HepG2 (cell line): ENCODE measurements around the gene DDC. TPM values are rescaled to one million over a fixed set of nuclear protein-coding genes. Genes with fewer than 3 reads are reported as not detected.

Source experiments
- ATAC-seq: fragments of 200-7000 bp; cut with Tn5 transposase; 3 replicates; pipeline ENCODE4 v1.9.1; 2020; ENCODE audit warnings: mild to moderate bottlenecking, moderate library complexity
- BruUV-seq: library from RNA; stranded (reverse); fragments of 400-500 nt; replicated peaks from 2 replicates; lab custom pipeline; 2021; lab: Mats Ljungman, UMichigan
- CTCF ChIA-PET: fragments of 300-600 bp; formaldehyde crosslinking; extraction: SDS; loops from one replicate; lab custom pipeline; 2021; ENCODE audit warnings: low total read pairs, inconsistent platforms, low intra/inter-chr PET ratio; lab: Yijun Ruan, JAX
- POLR2A ChIA-PET: fragments of 350-600 bp; sonication (Branson Sonifier 250); formaldehyde crosslinking; loops from one replicate; lab custom pipeline; 2020; ENCODE audit warnings: antibody characterized with exemption, inconsistent platforms; lab: Yijun Ruan, JAX
- DNase-seq: peaks from one replicate; pipeline ENCODE4 v3.0.0-alpha.2; 2015; ENCODE audit warnings: low spot score
- FAIRE-seq: peaks from 3 replicates; lab custom pipeline; 2011; peaks lifted over from hg19 to GRCh38; lab: Jason Lieb, UNC
- H2AFZ ChIP-seq: one replicate; pipeline ENCODE4 v1.6.1; 2011; ENCODE audit warnings: low read length, inconsistent platforms
- H3K27ac ChIP-seq: fragments of 300-600 bp; 3 replicates; pipeline ENCODE4 v1.8.0; 2011; ENCODE audit warnings: mixed run types, mild to moderate bottlenecking, mixed read lengths, low read length, inconsistent platforms; ENCODE audit not compliant: insufficient read depth; ENCODE audit errors: extremely low read length
- H3K27me3 ChIP-seq, 2 experiments: fragments of 200-600 bp in 1 of 2; 2 replicates in 1 of 2; 3 replicates in 1 of 2; pipeline versions ENCODE4 v1.6.0 to v1.8.0; 2011; ENCODE audit warnings: low read length in 2 of 2, mild to moderate bottlenecking in 2 of 2, moderate library complexity in 2 of 2, inconsistent platforms in 1 of 2; ENCODE audit not compliant: insufficient read depth in 2 of 2, control insufficient read depth in 1 of 2
- H3K36me3 ChIP-seq, 2 experiments: fragments of 200-600 bp in 1 of 2; replicated peaks in 1 of 2; 2 replicates in 1 of 2; 3 replicates in 1 of 2; pipeline versions ENCODE4 v1.5.1 to v1.8.0; 2011; ENCODE audit warnings: low read length in 2 of 2, inconsistent platforms in 1 of 2; ENCODE audit not compliant: insufficient read depth in 2 of 2, control insufficient read depth in 1 of 2
- H3K4me1 ChIP-seq: 2 replicates; pipeline ENCODE4 v1.5.1; 2012; ENCODE audit warnings: low read length, inconsistent platforms; ENCODE audit not compliant: insufficient read depth
- H3K4me2 ChIP-seq: 2 replicates; pipeline ENCODE4 v1.6.0; 2011; ENCODE audit warnings: low read depth, low read length, inconsistent platforms
- H3K4me3 ChIP-seq, 3 experiments: fragments of 200-600 bp in 1 of 3; sonication (generic), shearing (Covaris generic) in 1 of 3; replicated peaks in 1 of 3; 2 replicates each; pipeline ENCODE4 v1.5.1; 2011 to 2016; ENCODE audit warnings: low read length in 3 of 3, inconsistent platforms in 2 of 3, low read depth in 2 of 3, mild to moderate bottlenecking in 2 of 3, control low read depth in 1 of 3, mixed read lengths in 1 of 3; ENCODE audit not compliant: insufficient read depth in 1 of 3
- H3K79me2 ChIP-seq: one replicate; pipeline ENCODE4 v1.6.1; 2011; ENCODE audit warnings: low read length, inconsistent platforms; ENCODE audit not compliant: insufficient read depth
- H3K9ac ChIP-seq: 2 replicates; pipeline ENCODE4 v1.6.0; 2011; ENCODE audit warnings: mild to moderate bottlenecking, low read depth, low read length, inconsistent platforms; ENCODE audit not compliant: insufficient read depth
- H3K9me3 ChIP-seq: 2 replicates; pipeline ENCODE4 v1.5.1; 2012; ENCODE audit warnings: mild to moderate bottlenecking, low read length
- H4K20me1 ChIP-seq: 2 replicates; pipeline ENCODE4 v1.6.0; 2011; ENCODE audit warnings: inconsistent platforms, mild to moderate bottlenecking, low read length, moderate library complexity; ENCODE audit not compliant: insufficient read depth
- CTCF ChIP-seq: sonication (generic); formaldehyde crosslinking; IDR thresholded peaks from 2 replicates; pipeline ENCODE4 v1.5.0; 2020; ENCODE audit warnings: mild to moderate bottlenecking, missing genetic modification reagents, moderate library complexity
- FLYWCH1 ChIP-seq: sonication (generic); formaldehyde crosslinking; IDR thresholded peaks from 2 replicates; pipeline ENCODE4 v1.8.1; 2023; ENCODE audit warnings: mild to moderate bottlenecking, missing genetic modification reagents
- GLI4 ChIP-seq: sonication (generic); formaldehyde crosslinking; IDR thresholded peaks from 2 replicates; pipeline ENCODE4 v1.5.1; 2020; ENCODE audit warnings: missing genetic modification reagents, mild to moderate bottlenecking, moderate library complexity, borderline replicate concordance
- KDM5B ChIP-seq: sonication (generic); formaldehyde crosslinking; IDR thresholded peaks from 2 replicates; pipeline ENCODE4 v1.4.0; 2020; ENCODE audit warnings: missing genetic modification reagents, mild to moderate bottlenecking, borderline replicate concordance
- NFRKB ChIP-seq: fragments of 450-650 bp; IDR thresholded peaks from 2 replicates; pipeline ENCODE4 v1.6.1; 2017
- SUZ12 ChIP-seq: fragments of 150-350 bp; IDR thresholded peaks from 2 replicates; pipeline ENCODE4 v1.6.1; 2014; ENCODE audit warnings: low read depth, low read length
- ZBTB3 ChIP-seq: sonication (generic); formaldehyde crosslinking; IDR thresholded peaks from 2 replicates; pipeline ENCODE4 v1.4.0; 2020; ENCODE audit warnings: low read depth, mild to moderate bottlenecking, moderate library complexity, missing genetic modification reagents, borderline replicate concordance
- ZFP90 ChIP-seq: sonication (generic); formaldehyde crosslinking; IDR thresholded peaks from 2 replicates; pipeline ENCODE4 v1.8.0; 2022; ENCODE audit warnings: missing genetic modification reagents, mild to moderate bottlenecking, inconsistent platforms, borderline replicate concordance
- ZNF451 ChIP-seq: sonication (generic); formaldehyde crosslinking; IDR thresholded peaks from 2 replicates; pipeline ENCODE4 v1.5.0; 2020; ENCODE audit warnings: mild to moderate bottlenecking, missing genetic modification reagents
- ZNF543 ChIP-seq: sonication (generic); formaldehyde crosslinking; IDR thresholded peaks from 2 replicates; pipeline ENCODE4 v1.4.0; 2020; ENCODE audit warnings: mild to moderate bottlenecking, missing genetic modification reagents
- ZNF704 ChIP-seq: sonication (generic); formaldehyde crosslinking; IDR thresholded peaks from 2 replicates; pipeline ENCODE4 v1.8.1; 2023; ENCODE audit warnings: mild to moderate bottlenecking, inconsistent platforms, moderate library complexity, missing genetic modification reagents, borderline replicate concordance
- ZZZ3 ChIP-seq: sonication (generic); formaldehyde crosslinking; IDR thresholded peaks from 2 replicates; pipeline ENCODE4 v1.4.0; 2020; ENCODE audit warnings: missing genetic modification reagents, mild to moderate bottlenecking, borderline replicate concordance
- WGBS: methylation state at CpG from one replicate; pipeline ENCODE4 v1.1.6; 2017; ENCODE audit warnings: low lambda C conversion rate; 5-methylcytosine and 5-hydroxymethylcytosine counted together
- in situ Hi-C: cut with HindIII; loops from 2 replicates; pipeline ENCODE4 v1.10.0; 2017; ENCODE audit warnings: low pct_unique_long_range_greater_than_20kb; ENCODE audit not compliant: extremely low pct_ligation_motif_present
- intact Hi-C: fragments of 100-400 bp; cut with micrococcal nuclease; formaldehyde crosslinking; loops from one replicate; pipeline ENCODE4 v1.10.0; 2022; ENCODE audit not compliant: unreplicated experiment
- polyA plus RNA-seq, 8 experiments: library from polyadenylated mRNA; depleted of rRNA in 3 of 8; stranded (reverse) in 7 of 8; unstranded in 1 of 8; fragments of >200 nt; fragmentation: Illumina TruSeq in 4 of 8; extraction: Trizol in 4 of 8; gene quantifications; 2 replicates each; pipeline versions ENCODE4 v1.2.1 to v1.2.3, GENCODE V29; 2011 to 2016; ENCODE audit warnings: low read depth in 4 of 8, missing spikeins in 1 of 8, mixed read lengths in 1 of 8; ENCODE audit not compliant: insufficient read depth in 1 of 8
- total RNA-seq, 5 experiments: library from RNA; depleted of rRNA; stranded (reverse); fragments of >200 nt; fragmentation: Illumina TruSeq; extraction: Trizol; gene quantifications; 2 replicates each; pipeline ENCODE4 v1.2.3, GENCODE V29; 2016; ENCODE audit warnings: low read depth in 1 of 5
- TF ChIP-seq, protein P1 (sequence below): IDR thresholded peaks from 2 replicates; pipeline ENCODE4 v1.6.1; 2016

The DDC gene
- total and polyA plus RNA-seq, 2 of the 13 experiments (the other 11 are each of a cell fraction or from before 2014, with no cell fraction given) = 11.7 to 93.3 TPM

GRCh38 chr7:50415844-50416364 lies 149.3 kb downstream of the DDC start (continued):
- no peak for TF ChIP-seq CTCF

DNA sequence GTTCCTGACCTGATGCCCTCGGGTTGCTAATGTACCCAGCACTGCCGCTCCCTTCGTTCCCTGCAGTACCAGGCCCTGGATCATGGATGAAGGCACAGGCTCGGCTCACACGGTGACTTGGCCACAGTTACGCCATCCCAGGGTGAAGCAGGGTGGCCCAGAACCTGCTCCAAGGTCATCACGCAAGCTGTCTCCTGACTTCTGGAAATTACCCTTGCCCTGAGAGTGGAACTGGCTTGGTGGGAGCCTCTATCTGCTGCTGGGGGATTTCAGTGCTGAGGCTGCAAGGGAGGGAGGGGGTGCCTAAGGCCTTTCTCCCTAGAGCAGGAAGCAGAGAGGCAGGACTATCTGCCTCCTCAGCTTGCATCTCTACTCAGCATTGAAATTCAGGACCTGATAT lies 151.6 kb downstream of the DDC start:
- H2AFZ ChIP-seq = no peak overlapping the region
- no peak overlapping the region for H3K4me2 ChIP-seq
- BruUV-seq = no TSS peak
- peaks cover 0 to 25% of the 10 kb centered on the region in 2 experiments; a peak in 2 of 5 replicates for H3K27me3 ChIP-seq
- POLR2A ChIA-PET = no interaction called here
- WGBS = 22% methylated on average over 3 of the region's 7 CpGs
- no peak overlapping the region for H3K4me3 ChIP-seq
- DNase-seq (no peak), FAIRE-seq (no peak), ATAC-seq (no peak)
- H3K9me3 ChIP-seq = no peaks in the 10 kb centered on the region
- H4K20me1 ChIP-seq = no peaks in the 10 kb centered on the region
- in situ Hi-C loops (loop anchor here (10.0 kb wide), 2 partner anchors 209 to 269 kb away; no protein-coding TSS in a partner anchor), intact Hi-C loops (no loop called here)
- H3K9ac ChIP-seq = no peak overlapping the region
- H3K36me3 ChIP-seq = no peaks in the 10 kb centered on the region
- no peaks in the 10 kb centered on the region for H3K4me1 ChIP-seq
- no peaks in the 10 kb centered on the region for H3K79me2 ChIP-seq
- H3K27ac ChIP-seq = no peak overlapping the region
- CTCF ChIA-PET = no interaction called here
- TF ChIP-seq SUZ12 (no peak), ZBTB3 (CRISPR knock-in tag) (no peak), ZNF543 (CRISPR knock-in tag) (no peak), ZNF451 (CRISPR knock-in tag) (no peak), ZFP90 (CRISPR knock-in tag) (no peak), FLYWCH1 (CRISPR knock-in tag) (no peak), GLI4 (CRISPR knock-in tag) (no peak), NFRKB (no peak), ZZZ3 (no peak), KDM5B (no peak), ZNF704 (CRISPR knock-in tag) (no peak)
- TF ChIP-seq, protein P1, sequence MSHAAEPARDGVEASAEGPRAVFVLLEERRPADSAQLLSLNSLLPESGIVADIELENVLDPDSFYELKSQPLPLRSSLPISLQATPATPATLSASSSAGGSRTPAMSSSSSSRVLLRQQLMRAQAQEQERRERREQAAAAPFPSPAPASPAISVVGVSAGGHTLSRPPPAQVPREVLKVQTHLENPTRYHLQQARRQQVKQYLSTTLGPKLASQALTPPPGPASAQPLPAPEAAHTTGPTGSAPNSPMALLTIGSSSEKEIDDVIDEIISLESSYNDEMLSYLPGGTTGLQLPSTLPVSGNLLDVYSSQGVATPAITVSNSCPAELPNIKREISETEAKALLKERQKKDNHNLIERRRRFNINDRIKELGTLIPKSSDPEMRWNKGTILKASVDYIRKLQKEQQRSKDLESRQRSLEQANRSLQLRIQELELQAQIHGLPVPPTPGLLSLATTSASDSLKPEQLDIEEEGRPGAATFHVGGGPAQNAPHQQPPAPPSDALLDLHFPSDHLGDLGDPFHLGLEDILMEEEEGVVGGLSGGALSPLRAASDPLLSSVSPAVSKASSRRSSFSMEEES (CRISPR knock-in tag) = no peak
